ENCODE measurements around the gene TAAR9. TPM values are rescaled to one million over a fixed set of nuclear protein-coding genes. Genes with fewer than 3 reads are reported as not detected.

TAAR9 gene
- total RNA-seq, 1 donor from 2014 or later, result not detected

DNA sequence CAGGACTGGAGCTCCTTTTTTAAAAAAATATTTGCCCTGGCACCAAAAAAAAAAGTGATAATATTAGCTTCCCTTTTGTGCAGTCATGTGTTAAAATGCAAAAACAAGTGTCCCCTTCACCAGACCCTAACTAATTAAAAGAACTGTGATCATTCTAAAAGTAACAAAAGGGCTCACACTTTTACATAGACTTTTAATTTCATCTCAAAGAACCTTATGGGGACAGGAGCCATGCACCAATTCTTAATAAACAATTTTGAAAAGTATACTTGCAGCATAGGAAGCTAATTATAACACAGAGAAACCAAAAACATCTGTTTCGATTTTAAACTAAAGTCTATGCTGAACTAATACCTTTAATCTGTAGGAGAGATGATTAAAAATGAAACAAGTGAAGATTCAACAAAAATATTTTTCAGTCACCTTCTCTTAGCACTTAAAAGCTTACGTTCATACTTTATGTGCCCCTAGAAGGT, 42.4 kb upstream of the TAAR9 start:
- TF ChIP-seq, protein P1, sequence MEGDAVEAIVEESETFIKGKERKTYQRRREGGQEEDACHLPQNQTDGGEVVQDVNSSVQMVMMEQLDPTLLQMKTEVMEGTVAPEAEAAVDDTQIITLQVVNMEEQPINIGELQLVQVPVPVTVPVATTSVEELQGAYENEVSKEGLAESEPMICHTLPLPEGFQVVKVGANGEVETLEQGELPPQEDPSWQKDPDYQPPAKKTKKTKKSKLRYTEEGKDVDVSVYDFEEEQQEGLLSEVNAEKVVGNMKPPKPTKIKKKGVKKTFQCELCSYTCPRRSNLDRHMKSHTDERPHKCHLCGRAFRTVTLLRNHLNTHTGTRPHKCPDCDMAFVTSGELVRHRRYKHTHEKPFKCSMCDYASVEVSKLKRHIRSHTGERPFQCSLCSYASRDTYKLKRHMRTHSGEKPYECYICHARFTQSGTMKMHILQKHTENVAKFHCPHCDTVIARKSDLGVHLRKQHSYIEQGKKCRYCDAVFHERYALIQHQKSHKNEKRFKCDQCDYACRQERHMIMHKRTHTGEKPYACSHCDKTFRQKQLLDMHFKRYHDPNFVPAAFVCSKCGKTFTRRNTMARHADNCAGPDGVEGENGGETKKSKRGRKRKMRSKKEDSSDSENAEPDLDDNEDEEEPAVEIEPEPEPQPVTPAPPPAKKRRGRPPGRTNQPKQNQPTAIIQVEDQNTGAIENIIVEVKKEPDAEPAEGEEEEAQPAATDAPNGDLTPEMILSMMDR (conservative IDR thresholded peaks at IDR 0.05; ENCODE audit: low read depth, low read length), result no peak
- no peak overlapping the region for H3K4me3 ChIP-seq (ENCODE audit: low read depth, low read length)
- DNase-seq (ENCODE audit: low read depth), result no peak

DNA sequence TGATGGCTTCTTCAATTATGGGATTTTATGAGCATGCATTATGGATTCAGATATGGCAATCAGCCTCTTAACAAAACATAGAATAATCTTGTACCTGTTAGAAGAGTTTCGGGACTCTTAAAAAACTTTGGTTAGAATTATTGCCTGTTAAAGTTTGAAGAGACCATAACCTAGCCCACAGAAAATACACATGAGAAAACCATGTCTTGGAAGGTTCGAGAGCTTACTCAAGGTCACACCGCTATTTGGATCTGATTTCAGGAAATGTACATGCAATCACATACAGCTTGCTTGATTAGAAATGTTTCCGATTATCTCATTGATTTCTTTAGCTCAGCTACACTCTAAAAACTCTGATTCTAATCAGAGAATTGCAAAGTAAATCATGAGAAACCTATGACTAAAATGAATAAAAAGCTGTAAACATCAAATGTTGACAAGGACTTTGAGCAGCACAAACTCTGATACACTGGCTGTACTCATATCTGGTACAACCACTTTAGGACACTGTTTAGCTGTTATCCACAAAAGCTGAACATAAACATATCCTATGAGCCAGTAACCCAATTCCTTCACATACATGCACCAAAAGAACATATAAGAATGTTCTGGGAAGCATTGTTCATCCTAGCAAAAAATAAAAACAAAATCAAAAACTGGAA, 41.4 kb upstream of the TAAR9 start:
- no peak for DNase-seq (ENCODE audit: low read depth)
- TF ChIP-seq, protein P1 (conservative IDR thresholded peaks at IDR 0.05; ENCODE audit: low read depth, low read length), result no peak
- H3K4me3 ChIP-seq (ENCODE audit: low read depth, low read length), result no peak overlapping the region

DNA sequence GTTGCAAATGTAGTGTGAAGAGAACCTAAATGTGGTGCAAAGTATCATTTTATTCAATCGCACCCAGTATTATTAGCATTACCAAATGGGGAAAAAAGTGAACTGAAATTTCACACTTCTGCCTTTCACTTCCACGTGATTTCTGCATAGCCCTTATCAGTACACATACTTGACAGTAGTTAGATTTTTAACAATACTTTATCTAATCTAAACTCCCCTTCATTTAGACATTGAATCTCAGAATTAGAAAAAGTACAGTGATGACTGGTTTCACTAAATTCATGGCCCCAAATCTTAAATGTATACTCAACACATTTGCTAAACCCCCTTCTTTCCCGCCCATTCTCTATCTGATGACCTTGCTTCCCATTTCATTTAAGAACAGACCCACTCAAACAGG, 39.4 kb upstream of the TAAR9 start:
- no peak overlapping the region for H3K4me3 ChIP-seq (ENCODE audit: low read depth, low read length)
- no peak for DNase-seq (ENCODE audit: low read depth)
- TF ChIP-seq, protein P1 (conservative IDR thresholded peaks at IDR 0.05; ENCODE audit: low read depth, low read length), result no peak

DNA sequence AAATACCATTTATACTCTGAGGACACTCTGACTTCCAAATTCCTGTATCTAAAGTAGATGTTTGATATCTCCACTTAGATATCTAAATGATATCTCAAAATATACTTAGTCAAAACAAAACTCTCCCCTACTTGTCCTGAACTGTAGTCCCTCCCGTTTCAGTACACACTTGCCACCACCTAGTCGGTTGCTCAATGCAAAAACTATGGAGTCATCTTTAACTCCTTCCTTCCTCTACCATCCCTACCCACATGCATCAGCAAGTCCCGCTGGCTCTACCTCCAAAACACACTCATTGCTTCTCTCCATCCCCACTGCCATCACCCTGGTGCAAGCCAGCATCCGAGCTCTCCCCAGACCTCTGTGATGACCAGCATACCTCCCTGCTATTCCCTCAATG, 38.3 kb upstream of the TAAR9 start:
- no peak for DNase-seq (ENCODE audit: low read depth)
- TF ChIP-seq, protein P1 (conservative IDR thresholded peaks at IDR 0.05; ENCODE audit: low read depth, low read length), result no peak
- H3K4me3 ChIP-seq (ENCODE audit: low read depth, low read length), result no peak overlapping the region

DNA sequence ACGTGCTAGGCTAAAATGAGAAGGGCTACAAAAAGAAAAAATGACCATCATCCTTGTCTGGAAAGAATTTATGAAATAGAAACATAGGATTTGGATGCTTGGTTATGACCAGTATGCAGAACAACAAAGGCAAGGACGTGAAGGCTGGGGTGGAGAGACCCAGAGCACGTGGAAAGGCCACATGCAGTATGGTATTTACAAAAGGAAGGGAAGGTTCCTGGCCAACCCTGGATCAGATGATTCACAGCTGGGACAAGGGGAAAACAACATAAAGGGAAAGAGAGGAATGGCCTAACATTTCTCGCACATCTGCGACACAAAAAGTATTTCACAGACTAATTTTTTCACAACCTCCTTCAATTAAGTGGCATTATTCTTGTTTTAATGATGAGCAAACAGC, 33.3 kb upstream of the TAAR9 start:
- no peak overlapping the region for H3K4me3 ChIP-seq (ENCODE audit: low read depth, low read length)
- TF ChIP-seq, protein P1 (conservative IDR thresholded peaks at IDR 0.05; ENCODE audit: low read depth, low read length), result no peak
- DNase-seq (ENCODE audit: low read depth), result no peak

DNA sequence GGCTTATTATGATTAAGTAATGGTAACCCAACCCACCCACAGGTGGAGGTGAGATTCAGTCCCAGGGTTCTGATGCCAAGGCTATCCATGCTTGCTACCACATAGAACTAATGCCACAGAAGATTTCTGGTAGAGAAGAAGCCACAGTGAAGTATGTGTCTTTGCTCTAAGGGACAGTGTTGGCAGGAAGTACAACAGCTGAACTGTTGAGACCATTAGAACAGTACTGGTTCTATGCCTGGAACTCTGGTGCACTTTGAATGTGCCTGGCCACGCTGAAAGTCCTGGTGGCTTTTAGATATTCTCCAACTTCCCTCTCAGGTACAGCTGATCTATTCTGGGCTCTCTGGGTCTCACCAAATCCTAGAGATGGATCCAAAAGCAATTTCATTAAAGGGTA, 32.9 kb upstream of the TAAR9 start:
- TF ChIP-seq, protein P1 (conservative IDR thresholded peaks at IDR 0.05; ENCODE audit: low read depth, low read length), result no peak
- no peak for DNase-seq (ENCODE audit: low read depth)
- H3K4me3 ChIP-seq (ENCODE audit: low read depth, low read length), result no peak overlapping the region

DNA sequence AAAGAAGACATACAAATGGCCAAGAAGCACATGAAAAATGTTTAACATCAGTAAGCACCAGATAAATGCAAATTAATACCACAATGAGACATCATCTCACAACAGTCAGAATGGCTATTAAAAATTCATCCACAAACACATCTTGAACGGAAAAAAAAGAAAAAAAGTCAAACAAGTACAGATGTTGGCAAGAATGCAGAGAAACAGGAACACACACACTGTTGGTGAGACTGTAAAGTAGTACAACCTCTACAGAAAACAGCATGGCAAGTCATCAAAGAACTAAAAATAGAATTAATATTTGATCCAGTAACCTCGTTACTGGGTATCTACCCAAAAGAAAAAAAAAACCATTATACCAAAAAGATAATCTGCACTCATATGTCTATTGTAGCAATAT, 31.6 kb upstream of the TAAR9 start:
- DNase-seq (ENCODE audit: low read depth), result no peak
- no peak overlapping the region for H3K4me3 ChIP-seq (ENCODE audit: low read depth, low read length)
- TF ChIP-seq, protein P1 (conservative IDR thresholded peaks at IDR 0.05; ENCODE audit: low read depth, low read length), result no peak
